Suprapubic skin (tissue), 4 donors: ENCODE measurements around the gene SYNE1.

Source experiments
- CTCF ChIP-seq, 2 donors: fragments of 200-600 bp in 1 of 2; fragments of 450-650 bp in 1 of 2; sonication (generic) in 1 of 2; IDR thresholded peaks; one replicate each; pipeline ENCODE4 v1.5.1; 2016 to 2019; ENCODE audit warnings: antibody characterized with exemption in 2 of 2, mild to moderate bottlenecking in 1 of 2, moderate library complexity in 1 of 2
- POLR2A ChIP-seq, 2 donors: fragments of 450-650 bp; IDR thresholded peaks; one replicate each; pipeline ENCODE4 v1.6.1; 2017; ENCODE audit warnings: antibody characterized with exemption in 2 of 2, mild to moderate bottlenecking in 2 of 2, moderate library complexity in 2 of 2
- POLR2AphosphoS5 ChIP-seq, 3 donors: sonication (generic); formaldehyde crosslinking; IDR thresholded peaks; one replicate each; pipeline ENCODE4 v1.6.1; 2017; ENCODE audit warnings: antibody characterized with exemption in 3 of 3

GRCh38 chr6:152631376-152631775 lies 5.8 kb downstream of the SYNE1 start:
- TF ChIP-seq POLR2A (IDR thresholded peaks at IDR 0.05) (no peak), CTCF (IDR thresholded peaks at IDR 0.05) (no peak), POLR2AphosphoS5 (IDR thresholded peaks at IDR 0.05) (no peak)
